Body of pancreas (tissue), 4 donors: ENCODE measurements around the gene OSBPL10. TPM values are rescaled to one million over a fixed set of nuclear protein-coding genes. Genes with fewer than 3 reads are reported as not detected.

ENCODE experiments used
- ATAC-seq: fragments of 150-250 bp; one replicate; pipeline ENCODE4 v1.9.1; 2016
- DNase-seq, 4 donors: peaks; one replicate each; pipeline ENCODE4 v3.0.0-alpha.2; 2019
- H3K27ac ChIP-seq, 4 donors: fragments of 200-600 bp; sonication (generic); 1 replicate in 3 of 4; 2 replicates in 1 of 4; pipeline versions ENCODE4 v1.5.1 to v1.6.1; 2016 to 2019; ENCODE audit warnings: mild to moderate bottlenecking in 1 of 4, mixed read lengths in 1 of 4, moderate library complexity in 1 of 4
- H3K27me3 ChIP-seq, 2 donors: fragments of 200-600 bp; sonication (generic); one replicate each; pipeline ENCODE4 v1.6.0; 2016; ENCODE audit warnings: mild to moderate bottlenecking in 1 of 2
- H3K36me3 ChIP-seq, 2 donors: fragments of 200-600 bp; sonication (generic); replicated peaks in 1 of 2; 2 replicates each; pipeline ENCODE4 v1.5.1; 2016; ENCODE audit warnings: low read depth in 2 of 2; ENCODE audit not compliant: insufficient read depth in 1 of 2
- H3K4me1 ChIP-seq: fragments of 200-600 bp; sonication (generic); one replicate; pipeline ENCODE4 v1.6.0; 2016
- H3K4me3 ChIP-seq, 2 donors: fragments of 200-600 bp; sonication (generic); 1 replicate in 1 of 2; 2 replicates in 1 of 2; pipeline ENCODE4 v1.5.1; 2016 to 2019
- H3K9me3 ChIP-seq, 3 donors: fragments of 200-600 bp; sonication (generic); 1 replicate in 2 of 3; 2 replicates in 1 of 3; pipeline ENCODE4 v1.5.1; 2016
- CTCF ChIP-seq, 7 experiments: fragments of 450-650 bp in 4 of 7; fragments of 200-600 bp in 3 of 7; sonication (generic) in 3 of 7; IDR thresholded peaks; one replicate each; pipeline ENCODE4 v1.5.1; 2016 to 2019; ENCODE audit warnings: antibody characterized with exemption in 7 of 7
- POLR2A ChIP-seq, 3 donors: fragments of 450-650 bp; IDR thresholded peaks; one replicate each; pipeline ENCODE4 v1.6.1; 2016; ENCODE audit warnings: antibody characterized with exemption in 3 of 3, mild to moderate bottlenecking in 2 of 3
- WGBS, 2 donors: methylation state at CpG; one replicate each; pipeline ENCODE4 v1.1.5; 2017; 5-methylcytosine and 5-hydroxymethylcytosine counted together
- intact Hi-C: fragments of 100-400 bp; cut with DNase I; formaldehyde crosslinking; loops from one replicate; pipeline ENCODE4 v1.15.1; 2023
- total RNA-seq, 2 donors: library from RNA; depleted of rRNA; stranded (reverse); fragments of >200 nt; gene quantifications; one replicate each; pipeline ENCODE4 v1.1.0, GENCODE V29; 2016

Gene OSBPL10
- total RNA-seq, 2 donors from 2014 or later, result 3.4 to 27.0 TPM

- Histone ChIP-seq H3K4me3 (no peak overlapping the region), H3K36me3 (no peaks in the 10 kb centered on the region), H3K27ac (no peak overlapping the region), H3K4me1 (no peaks in the 10 kb centered on the region), H3K9me3 (no peaks in the 10 kb centered on the region), H3K27me3 (no peaks in the 10 kb centered on the region)
- 96% methylated on average over 3 of the region's 3 CpGs for WGBS, 2 donors
- TF ChIP-seq CTCF (IDR thresholded peaks at IDR 0.05), result no peak
- intact Hi-C loops, result no loop called here
- DNase-seq (no peak), ATAC-seq (no peak)
Observed at GRCh38 chr3:31971607-31972006, 9.5 kb downstream of the OSBPL10 start.

DNA sequence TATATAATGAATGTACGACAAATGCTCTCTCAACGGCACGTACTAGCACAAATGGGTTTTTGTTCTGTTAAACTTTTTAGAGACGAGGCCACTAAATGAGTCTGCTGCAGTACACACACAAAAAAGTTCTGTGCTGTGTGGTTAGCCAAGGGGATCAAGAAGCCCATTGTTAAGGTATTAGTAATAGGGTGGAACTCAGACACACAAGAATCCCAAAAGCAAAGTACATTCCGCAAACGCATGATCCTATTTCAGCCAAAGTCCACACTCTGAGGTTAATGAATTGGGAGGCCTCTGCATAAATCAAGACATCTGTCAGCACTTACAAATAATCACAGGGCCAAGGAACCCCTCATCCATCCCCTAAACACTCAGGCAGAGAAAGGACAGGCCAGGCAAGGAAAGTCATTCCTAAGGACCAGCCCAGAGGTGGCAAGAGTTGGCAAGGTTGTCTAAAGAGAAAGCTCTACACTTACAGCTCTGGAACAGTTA is 12.1 kb downstream of the OSBPL10 start:
- Histone ChIP-seq H3K9me3 (no peaks in the 10 kb centered on the region), H3K4me3 (no peak overlapping the region), H3K36me3 (no peaks in the 10 kb centered on the region), H3K27ac (no peak overlapping the region), H3K27me3 (no peaks in the 10 kb centered on the region), H3K4me1 (no peaks in the 10 kb centered on the region)
- ATAC-seq, result peak; percentile 33
- no peak for TF ChIP-seq POLR2A (IDR thresholded peaks at IDR 0.05)
- TF ChIP-seq CTCF (IDR thresholded peaks at IDR 0.05), result no peak
- no peak for DNase-seq
- intact Hi-C loops, result no loop called here
- WGBS, 2 donors, result 65 to 84% methylated on average over 6 of the region's 6 CpGs

DNA sequence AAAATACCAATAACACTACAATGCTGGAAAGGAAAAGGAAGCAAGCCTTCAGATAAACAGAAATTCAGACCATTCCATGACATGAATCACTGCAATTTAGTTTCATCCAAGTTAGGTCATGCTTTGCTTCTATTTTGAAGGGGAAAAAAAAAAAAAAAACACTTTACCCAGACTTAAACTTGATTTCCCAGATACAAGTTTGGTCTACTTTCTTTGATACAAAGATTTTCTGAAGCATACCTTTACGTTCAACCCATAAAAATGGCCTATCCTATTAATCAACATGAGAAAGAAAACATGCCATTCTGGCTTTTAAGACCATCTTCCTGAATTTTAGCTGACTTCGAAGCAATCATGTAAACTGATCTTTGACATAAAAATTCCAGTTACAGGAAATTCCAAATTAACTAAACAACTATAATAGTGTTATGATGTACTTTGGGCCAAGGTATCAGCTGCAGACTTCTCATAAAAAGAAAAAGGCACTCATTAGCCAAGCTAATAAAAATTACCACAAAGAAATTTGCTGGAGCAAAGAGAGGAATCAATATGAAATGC is 12.6 kb downstream of the OSBPL10 start:
- WGBS, 2 donors, result 73 to 85% methylated on average over 2 of the region's 2 CpGs
- Histone ChIP-seq H3K4me3 (no peak overlapping the region), H3K4me1 (no peaks in the 10 kb centered on the region), H3K27ac (no peak overlapping the region), H3K9me3 (no peaks in the 10 kb centered on the region), H3K36me3 (no peaks in the 10 kb centered on the region), H3K27me3 (no peaks in the 10 kb centered on the region)
- DNase-seq, result no peak
- TF ChIP-seq CTCF (IDR thresholded peaks at IDR 0.05), result no peak
- no peak for TF ChIP-seq POLR2A (IDR thresholded peaks at IDR 0.05)
- no peak for ATAC-seq
- intact Hi-C loops, result no loop called here

GRCh38 chr3:31967592-31967991 is 13.5 kb downstream of the OSBPL10 start:
- Histone ChIP-seq H3K27me3 (no peaks in the 10 kb centered on the region), H3K4me3 (no peak overlapping the region), H3K27ac (peak overlapping the region in 1 of 4 donors; percentile 13), H3K9me3 (no peaks in the 10 kb centered on the region), H3K4me1 (no peaks in the 10 kb centered on the region), H3K36me3 (no peaks in the 10 kb centered on the region)
- TF ChIP-seq CTCF (IDR thresholded peaks at IDR 0.05) (no peak), POLR2A (IDR thresholded peaks at IDR 0.05) (no peak)
- DNase-seq (no peak), ATAC-seq (no peak)
- WGBS, 2 donors, result 80 to 89% methylated on average over 2 of the region's 2 CpGs
- intact Hi-C loops, result no loop called here

DNA sequence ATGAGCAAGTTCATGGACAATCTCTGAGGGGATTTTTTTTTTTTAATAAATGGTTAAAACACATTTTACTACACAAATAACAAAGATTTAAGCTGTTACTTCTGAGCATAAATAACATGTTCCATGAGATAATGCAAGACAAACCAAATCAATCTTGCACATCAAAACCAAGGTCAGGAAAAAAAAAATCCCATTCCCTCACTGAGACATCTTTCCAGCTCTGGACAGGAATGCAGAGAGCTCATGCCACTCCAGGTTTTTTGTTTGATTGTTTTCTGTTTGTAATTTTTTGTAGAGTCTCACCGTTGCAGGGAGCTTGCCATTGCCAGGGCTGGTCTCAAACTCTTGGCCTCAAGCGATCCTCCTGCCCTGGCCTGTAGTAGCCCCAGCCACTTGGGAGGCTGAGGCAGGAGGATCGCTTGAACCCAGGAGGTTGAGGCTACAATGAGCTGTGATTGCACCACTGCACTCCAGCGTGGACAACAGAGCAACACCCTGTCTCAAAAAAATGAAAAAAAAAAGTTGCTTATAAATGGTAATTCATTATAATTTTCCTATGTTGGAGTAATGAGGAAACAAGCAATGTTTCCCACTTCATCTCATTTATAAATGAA is 14.0 kb downstream of the OSBPL10 start:
- intact Hi-C loops, result no loop called here
- 78 to 79% methylated on average over 4 of the region's 4 CpGs for WGBS, 2 donors
- Histone ChIP-seq H3K27ac (no peak overlapping the region), H3K4me1 (no peaks in the 10 kb centered on the region), H3K9me3 (no peaks in the 10 kb centered on the region), H3K36me3 (no peaks in the 10 kb centered on the region), H3K27me3 (no peaks in the 10 kb centered on the region), H3K4me3 (no peak overlapping the region)
- TF ChIP-seq POLR2A (IDR thresholded peaks at IDR 0.05) (no peak), CTCF (IDR thresholded peaks at IDR 0.05) (no peak)
- no peak for DNase-seq
- no peak for ATAC-seq
